Activated T-helper 17 cell treated with anti-CD3 and anti-CD28 coated beads, Interleukin-2, amount 50 U/mL, for 72 hours (primary cell): Measurements from ENCODE around the gene GRAMD1B. TPM values are rescaled to one million over a fixed set of nuclear protein-coding genes. Genes with fewer than 3 reads are reported as not detected.

Source experiments
- ATAC-seq: fragments of 150-1000 bp; cut with Tn5 transposase; replicated peaks from 2 replicates; pipeline ENCODE4 v1.10.0; 2021; ENCODE audit warnings: mild to moderate bottlenecking, moderate library complexity
- H3K27ac Mint-ChIP-seq: one replicate; pipeline ENCODE4 v1.8.0; 2022; ENCODE audit warnings: mixed read lengths
- H3K27me3 Mint-ChIP-seq: one replicate; pipeline ENCODE4 v1.8.0; 2022; ENCODE audit warnings: mixed read lengths
- H3K36me3 Mint-ChIP-seq: one replicate; pipeline ENCODE4 v1.8.0; 2022; ENCODE audit warnings: low read depth, mild to moderate bottlenecking, mixed read lengths
- H3K4me1 Mint-ChIP-seq: one replicate; pipeline ENCODE4 v1.8.0; 2022; ENCODE audit warnings: mixed read lengths
- H3K4me3 Mint-ChIP-seq: one replicate; pipeline ENCODE4 v1.8.0; 2022; ENCODE audit warnings: mild to moderate bottlenecking, mixed read lengths
- H3K9me3 Mint-ChIP-seq: one replicate; pipeline ENCODE4 v1.8.0; 2022; ENCODE audit warnings: mixed read lengths
- total RNA-seq, 2 donors: library from RNA; stranded (reverse); gene quantifications; one replicate each; pipeline ENCODE4 v1.2.3, GENCODE V29; 2022

The GRAMD1B gene
- total RNA-seq, 2 donors from 2014 or later, result 41.7 to 78.3 TPM

DNA sequence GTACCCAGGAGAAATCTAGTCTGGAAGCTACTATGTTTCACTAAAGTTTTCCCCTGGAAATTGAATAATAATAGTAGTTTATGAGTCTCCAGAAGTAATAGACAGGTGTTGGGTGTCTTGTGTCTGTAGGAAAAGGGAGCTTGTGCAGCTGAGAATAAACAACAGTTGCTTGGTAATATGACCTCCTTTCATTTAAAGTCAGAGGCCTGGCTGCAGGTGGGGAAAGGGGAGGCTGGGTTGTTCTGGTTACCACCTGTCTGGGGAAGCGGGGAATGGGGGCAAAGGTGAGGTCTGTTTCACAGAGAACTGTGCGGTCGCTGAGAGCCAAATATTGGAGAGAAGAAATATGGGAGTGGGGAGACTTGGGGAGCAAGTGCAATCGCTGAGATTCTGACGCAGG, 3.3 kb upstream of the GRAMD1B start:
- Mint-ChIP-seq H3K4me1 (peaks cover 7% of the 10 kb centered on the region), H3K9me3 (no peaks in the 10 kb centered on the region), H3K27ac (no peak overlapping the region), H3K27me3 (peaks cover 3% of the 10 kb centered on the region), H3K36me3 (peaks cover 2% of the 10 kb centered on the region), H3K4me3 (no peak overlapping the region)
- ATAC-seq, result no peak

DNA sequence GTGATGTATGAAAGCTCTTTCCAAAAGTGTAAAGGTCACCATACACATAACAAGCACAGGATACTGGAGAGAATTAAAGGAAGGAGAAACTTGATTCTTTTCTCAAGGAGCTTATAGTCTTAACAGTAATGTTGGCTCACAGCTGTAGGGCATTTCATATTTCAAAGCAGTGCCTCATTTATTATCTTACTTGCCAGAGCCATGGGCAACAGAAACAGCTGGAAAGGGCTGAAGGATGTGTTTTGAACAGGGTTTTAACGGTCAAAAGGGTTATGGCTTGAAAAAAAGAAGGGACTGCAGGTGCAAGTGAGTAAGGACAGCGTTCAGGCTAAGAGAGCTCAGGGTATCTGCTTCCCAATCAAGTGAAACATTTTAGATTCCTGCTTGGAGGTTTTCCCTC, 2.7 kb upstream of the GRAMD1B start:
- Mint-ChIP-seq H3K27ac (no peak overlapping the region), H3K4me3 (no peak overlapping the region), H3K9me3 (no peaks in the 10 kb centered on the region), H3K27me3 (peaks cover 3% of the 10 kb centered on the region), H3K4me1 (peaks cover 13% of the 10 kb centered on the region), H3K36me3 (peaks cover 8% of the 10 kb centered on the region)
- no peak for ATAC-seq

DNA sequence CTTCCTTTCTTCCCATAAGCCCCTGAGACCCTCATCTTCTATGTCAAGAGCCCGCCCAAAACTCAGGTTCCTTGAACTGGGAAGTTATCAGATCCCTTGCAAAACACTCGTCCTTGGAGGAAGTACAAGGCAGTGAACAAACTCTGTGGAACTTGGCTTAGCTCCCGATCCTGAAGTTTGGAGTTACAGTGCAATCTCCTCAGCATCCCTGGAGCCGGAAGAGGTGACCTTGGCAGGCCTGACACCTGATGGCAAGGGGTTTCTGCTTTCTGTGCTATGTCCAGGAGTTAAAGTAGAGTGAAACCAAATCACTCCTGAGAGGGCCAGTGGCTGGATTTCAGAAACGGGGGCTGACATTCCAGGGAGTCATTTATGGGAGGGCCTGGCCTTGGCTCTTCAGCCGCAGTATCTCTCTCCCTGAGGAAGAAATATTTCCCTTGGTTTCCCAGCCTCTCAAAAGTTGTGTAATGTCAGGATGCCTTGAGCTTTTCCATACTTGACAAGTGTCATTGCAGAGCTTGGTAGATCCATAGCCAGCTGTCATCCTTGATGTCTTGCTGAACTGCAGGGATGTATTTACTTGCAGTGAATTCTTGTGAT, 1.9 kb upstream of the GRAMD1B start:
- ATAC-seq, result no peak
- H3K36me3 Mint-ChIP-seq, result peaks cover 9% of the 10 kb centered on the region
- H3K9me3 Mint-ChIP-seq, result no peaks in the 10 kb centered on the region
- H3K4me3 Mint-ChIP-seq, result no peak overlapping the region
- H3K27ac Mint-ChIP-seq, result no peak overlapping the region
- H3K4me1 Mint-ChIP-seq, result peaks cover 17% of the 10 kb centered on the region
- peaks cover 3% of the 10 kb centered on the region for H3K27me3 Mint-ChIP-seq

DNA sequence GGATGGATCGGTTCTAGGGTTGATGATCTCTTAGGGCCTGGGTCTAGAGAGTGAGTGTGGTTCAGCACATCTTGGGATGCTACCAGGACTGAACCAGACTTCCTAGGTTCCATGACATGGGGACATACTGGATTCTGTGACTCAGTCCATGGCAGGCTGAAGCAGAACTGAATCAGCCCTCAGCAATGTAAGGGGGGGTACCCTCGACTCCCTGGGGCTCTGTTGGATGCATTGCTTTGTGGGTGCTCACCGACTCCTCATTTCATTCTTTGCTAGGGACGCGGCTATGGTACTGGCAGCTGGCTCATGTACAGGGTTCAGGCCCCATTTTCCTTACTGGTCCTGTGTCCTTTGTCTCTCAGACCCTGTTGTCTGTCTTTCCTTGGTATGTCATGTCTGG, 733 bp upstream of the GRAMD1B start:
- H3K27ac Mint-ChIP-seq, result no peak overlapping the region
- H3K36me3 Mint-ChIP-seq, result peaks cover 9% of the 10 kb centered on the region
- H3K27me3 Mint-ChIP-seq, result no peaks in the 10 kb centered on the region
- no peaks in the 10 kb centered on the region for H3K9me3 Mint-ChIP-seq
- no peak for ATAC-seq
- peaks cover 17% of the 10 kb centered on the region for H3K4me1 Mint-ChIP-seq
- H3K4me3 Mint-ChIP-seq, result peak overlapping the region; percentile 77

DNA sequence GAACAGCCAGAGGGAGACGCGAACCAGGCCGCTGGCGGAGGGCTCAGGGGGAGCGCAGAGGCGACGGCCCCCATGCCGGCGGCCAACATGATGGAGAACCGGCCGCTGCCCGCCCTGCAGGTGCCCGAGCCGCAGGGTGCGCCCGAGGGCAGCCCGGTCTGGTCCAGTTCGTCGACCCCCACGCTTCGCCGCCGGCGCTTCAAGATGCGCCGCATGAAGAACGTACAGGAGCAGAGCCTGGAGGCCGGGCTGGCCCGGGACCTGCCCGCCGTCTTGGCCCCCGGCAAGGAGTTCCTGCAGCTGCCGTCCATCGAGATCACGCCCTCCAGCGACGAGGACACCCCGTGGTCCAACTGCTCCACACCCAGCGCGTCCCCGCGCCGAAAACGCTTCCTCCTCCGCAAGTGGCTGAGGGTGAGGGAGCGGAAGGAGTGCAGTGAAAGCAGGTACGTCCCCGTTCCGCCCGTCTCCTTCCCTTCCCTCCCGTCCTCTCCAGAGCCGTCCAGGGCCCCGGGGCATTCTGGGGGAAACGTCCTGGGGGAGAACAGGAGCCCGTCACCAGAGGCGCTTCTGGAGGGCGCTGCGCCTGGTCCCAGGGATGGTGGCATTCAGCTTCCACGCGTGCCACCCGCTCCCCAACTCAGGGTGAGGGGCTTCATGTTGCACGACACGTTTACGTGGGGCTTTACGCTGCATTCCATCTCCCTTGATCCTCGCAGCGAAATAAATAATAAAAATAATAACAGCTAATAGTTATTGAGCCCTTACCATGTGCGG, 840 bp downstream of the GRAMD1B start:
- Mint-ChIP-seq H3K4me3 (peak overlapping the region; percentile 77), H3K36me3 (peaks cover 14% of the 10 kb centered on the region), H3K27me3 (no peaks in the 10 kb centered on the region), H3K27ac (peak overlapping the region; percentile 71), H3K9me3 (no peaks in the 10 kb centered on the region), H3K4me1 (peaks cover 17% of the 10 kb centered on the region)
- ATAC-seq, result peak; percentile 82

DNA sequence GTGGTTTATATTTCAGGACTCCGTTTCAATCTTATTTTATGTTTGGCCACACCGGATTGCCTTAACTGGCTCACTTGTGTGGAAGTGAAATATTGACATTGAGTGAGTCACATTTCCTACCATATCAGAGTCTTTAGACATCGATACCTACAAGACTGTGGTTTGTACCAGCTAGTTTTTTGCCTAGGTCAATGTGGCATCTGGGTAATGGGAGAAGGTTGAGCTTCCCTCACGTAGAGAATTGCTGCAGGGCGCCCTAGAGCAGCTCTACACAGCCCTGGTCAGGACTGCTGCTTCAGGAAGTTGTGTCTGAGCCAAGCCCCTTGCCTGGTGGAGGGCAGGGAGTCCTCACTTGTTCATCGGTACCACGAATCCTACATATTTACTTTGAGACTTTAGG, 1.6 kb downstream of the GRAMD1B start:
- Mint-ChIP-seq H3K27ac (peak overlapping the region; percentile 71), H3K36me3 (peaks cover 20% of the 10 kb centered on the region), H3K4me1 (peaks cover 22% of the 10 kb centered on the region), H3K27me3 (no peaks in the 10 kb centered on the region), H3K4me3 (peak overlapping the region; percentile 77), H3K9me3 (no peaks in the 10 kb centered on the region)
- peak; percentile 72 for ATAC-seq

DNA sequence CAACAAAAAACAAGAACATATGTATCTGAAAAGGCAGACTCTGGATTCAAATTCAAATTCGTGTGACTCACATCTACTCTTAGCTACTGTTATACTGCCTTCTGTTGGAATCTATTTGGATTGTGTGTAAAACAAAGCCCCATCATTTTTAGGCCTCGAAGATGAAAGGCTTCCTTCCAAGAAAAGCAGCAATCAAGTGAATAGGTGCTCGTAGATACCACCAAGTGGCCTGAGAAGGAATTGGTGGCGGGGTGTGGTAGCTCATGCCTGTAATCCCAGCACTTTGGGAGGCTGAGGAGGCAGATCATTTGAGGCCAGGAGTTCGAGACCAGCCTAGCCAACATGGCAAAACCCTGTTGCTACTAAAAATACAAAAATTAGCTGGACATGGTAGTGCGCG, 4.2 kb downstream of the GRAMD1B start:
- no peak for ATAC-seq
- Mint-ChIP-seq H3K36me3 (peaks cover 30% of the 10 kb centered on the region), H3K9me3 (no peaks in the 10 kb centered on the region), H3K4me1 (peaks cover 45% of the 10 kb centered on the region), H3K27ac (no peak overlapping the region), H3K27me3 (no peaks in the 10 kb centered on the region), H3K4me3 (peak overlapping the region; percentile 37)

DNA sequence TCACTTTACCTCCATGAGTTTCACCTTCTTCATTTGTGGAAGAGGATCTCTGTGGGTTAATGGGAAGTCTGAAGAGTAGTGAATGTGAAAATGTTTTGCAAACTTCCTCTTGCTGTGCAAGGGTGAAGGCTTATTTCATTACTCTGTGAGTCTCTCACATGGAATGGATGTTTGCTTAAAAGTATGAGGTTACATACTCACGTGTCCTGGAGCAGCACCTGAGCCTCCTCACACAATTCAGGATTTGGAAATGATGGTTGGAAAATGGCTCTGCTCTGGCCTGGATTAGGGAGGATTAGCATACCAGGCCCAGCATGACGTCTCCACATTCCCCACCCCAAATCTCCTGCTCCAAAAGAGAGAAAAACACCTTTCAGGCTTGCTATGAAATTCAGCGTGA, 4.8 kb downstream of the GRAMD1B start:
- Mint-ChIP-seq H3K36me3 (peaks cover 30% of the 10 kb centered on the region), H3K27me3 (no peaks in the 10 kb centered on the region), H3K4me1 (peaks cover 39% of the 10 kb centered on the region), H3K4me3 (no peak overlapping the region), H3K27ac (peak overlapping the region; percentile 31), H3K9me3 (no peaks in the 10 kb centered on the region)
- ATAC-seq, result no peak

DNA sequence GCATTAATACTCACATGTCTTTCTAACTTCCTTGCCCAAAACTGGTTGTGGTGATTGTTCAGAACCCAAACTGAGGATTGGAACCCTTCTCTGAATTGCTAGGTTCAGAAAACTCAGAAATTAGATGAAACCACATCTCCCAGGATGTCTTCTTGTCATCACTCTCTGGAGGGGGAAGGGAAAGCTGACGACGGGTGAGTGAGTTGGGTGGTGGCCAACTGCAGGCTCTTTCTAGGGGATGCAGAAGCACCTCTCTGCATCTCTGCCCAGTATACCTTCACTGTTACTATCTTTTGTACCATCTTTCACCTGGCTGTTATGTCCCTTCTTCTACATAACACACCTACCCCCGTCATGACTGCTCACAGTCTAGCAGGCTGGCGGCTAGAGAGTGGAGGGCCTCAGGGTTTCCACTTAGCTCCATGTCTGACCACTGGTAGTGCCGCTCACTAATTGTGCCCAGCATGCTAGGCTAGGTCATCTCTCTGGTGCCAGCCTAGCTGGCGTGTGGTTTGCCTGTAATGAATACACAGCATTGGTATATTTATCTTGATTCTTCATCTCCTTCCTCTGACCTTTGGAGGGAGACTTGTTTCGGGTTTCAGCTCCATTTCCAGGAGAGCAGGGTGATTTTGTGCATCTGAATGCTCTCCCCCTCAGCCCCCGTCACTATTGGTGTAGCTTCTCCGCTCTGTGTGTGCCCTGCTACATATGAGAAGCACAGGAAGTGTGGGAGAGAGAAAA, 7.3 kb downstream of the GRAMD1B start:
- Mint-ChIP-seq H3K4me1 (peaks cover 37% of the 10 kb centered on the region), H3K36me3 (peaks cover 22% of the 10 kb centered on the region), H3K27ac (peak overlapping the region; percentile 73), H3K9me3 (no peaks in the 10 kb centered on the region), H3K4me3 (peak overlapping the region; percentile 62), H3K27me3 (no peaks in the 10 kb centered on the region)
- ATAC-seq, result peak; percentile 66

DNA sequence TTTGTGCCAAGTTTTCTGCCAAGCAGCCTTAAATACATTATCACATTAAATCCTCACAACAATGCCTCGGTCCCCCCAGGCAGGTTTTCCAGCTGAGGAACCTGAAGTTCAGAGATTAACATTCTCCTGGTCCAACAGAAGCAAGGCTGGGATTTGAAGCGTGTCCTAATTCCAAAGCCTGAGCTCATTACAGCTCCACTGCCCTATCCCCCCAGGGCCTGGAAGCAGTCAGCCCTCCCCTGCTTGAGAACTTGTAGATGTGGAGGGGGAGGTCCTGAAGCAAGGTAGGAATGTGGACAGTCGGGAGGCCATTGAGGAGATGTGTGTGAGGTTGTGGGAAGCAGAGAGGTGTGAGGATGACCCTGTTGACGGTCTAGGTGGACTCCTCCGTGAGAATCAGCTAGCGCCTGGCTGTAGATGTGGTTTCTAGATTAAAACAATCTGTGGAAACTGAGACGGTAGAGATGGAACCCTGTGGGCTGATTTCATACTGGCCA, 8.1 kb downstream of the GRAMD1B start:
- H3K4me1 Mint-ChIP-seq, result peaks cover 32% of the 10 kb centered on the region
- peak overlapping the region; percentile 73 for H3K27ac Mint-ChIP-seq
- peaks cover 21% of the 10 kb centered on the region for H3K36me3 Mint-ChIP-seq
- no peaks in the 10 kb centered on the region for H3K9me3 Mint-ChIP-seq
- ATAC-seq, result peak; percentile 50
- H3K4me3 Mint-ChIP-seq, result peak overlapping the region; percentile 62
- no peaks in the 10 kb centered on the region for H3K27me3 Mint-ChIP-seq

DNA sequence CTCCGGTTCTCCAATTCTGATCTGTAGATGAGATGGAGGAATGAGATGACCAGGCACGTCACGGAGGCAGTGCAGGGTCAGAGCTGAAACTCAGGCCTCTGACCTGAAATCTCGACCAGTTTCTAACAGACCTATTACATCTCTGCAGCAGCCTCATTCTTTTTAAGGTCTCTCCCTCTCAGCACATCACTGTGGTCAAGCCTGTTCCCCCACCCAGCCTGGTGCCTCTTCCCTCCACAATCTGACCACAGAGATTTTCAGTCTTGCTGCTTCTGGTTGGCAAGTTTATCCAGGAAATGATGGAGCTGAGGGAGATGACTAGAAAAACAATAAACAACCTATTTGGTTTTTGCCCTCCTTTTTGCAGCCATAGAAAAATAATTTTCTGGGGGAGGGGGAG, 9.5 kb downstream of the GRAMD1B start:
- peak; percentile 46 for ATAC-seq
- H3K4me3 Mint-ChIP-seq, result peak overlapping the region; percentile 62

DNA sequence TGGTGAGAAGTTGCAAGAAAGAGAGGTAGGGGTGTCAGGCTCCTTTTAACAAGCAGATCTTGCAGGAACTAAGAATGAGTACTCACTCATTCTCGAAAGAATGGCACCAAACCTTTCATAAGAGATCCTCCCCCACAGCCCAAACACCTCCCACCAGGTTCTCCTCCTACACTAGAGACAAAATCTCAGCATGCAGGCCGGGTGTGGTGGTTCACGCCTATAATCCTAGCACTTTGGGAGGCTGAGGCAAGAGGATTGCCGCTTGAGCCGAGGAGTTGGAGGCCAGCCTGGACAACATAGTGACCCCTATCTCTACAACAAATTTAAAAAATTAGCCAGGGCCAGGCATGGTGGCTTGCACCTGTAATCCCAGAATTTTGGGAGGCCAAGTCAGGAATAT, 11.1 kb downstream of the GRAMD1B start:
- Mint-ChIP-seq H3K27ac (peak overlapping the region; percentile 11), H3K4me1 (peaks cover 35% of the 10 kb centered on the region), H3K27me3 (no peaks in the 10 kb centered on the region), H3K36me3 (peaks cover 21% of the 10 kb centered on the region), H3K4me3 (peak overlapping the region; percentile 25), H3K9me3 (no peaks in the 10 kb centered on the region)
- ATAC-seq, result no peak

More for the DNA sequence above, 9.5 kb downstream of the GRAMD1B start:
- Mint-ChIP-seq H3K27ac (peak overlapping the region; percentile 73), H3K27me3 (no peaks in the 10 kb centered on the region), H3K4me1 (peaks cover 33% of the 10 kb centered on the region), H3K9me3 (no peaks in the 10 kb centered on the region), H3K36me3 (peaks cover 21% of the 10 kb centered on the region)

DNA sequence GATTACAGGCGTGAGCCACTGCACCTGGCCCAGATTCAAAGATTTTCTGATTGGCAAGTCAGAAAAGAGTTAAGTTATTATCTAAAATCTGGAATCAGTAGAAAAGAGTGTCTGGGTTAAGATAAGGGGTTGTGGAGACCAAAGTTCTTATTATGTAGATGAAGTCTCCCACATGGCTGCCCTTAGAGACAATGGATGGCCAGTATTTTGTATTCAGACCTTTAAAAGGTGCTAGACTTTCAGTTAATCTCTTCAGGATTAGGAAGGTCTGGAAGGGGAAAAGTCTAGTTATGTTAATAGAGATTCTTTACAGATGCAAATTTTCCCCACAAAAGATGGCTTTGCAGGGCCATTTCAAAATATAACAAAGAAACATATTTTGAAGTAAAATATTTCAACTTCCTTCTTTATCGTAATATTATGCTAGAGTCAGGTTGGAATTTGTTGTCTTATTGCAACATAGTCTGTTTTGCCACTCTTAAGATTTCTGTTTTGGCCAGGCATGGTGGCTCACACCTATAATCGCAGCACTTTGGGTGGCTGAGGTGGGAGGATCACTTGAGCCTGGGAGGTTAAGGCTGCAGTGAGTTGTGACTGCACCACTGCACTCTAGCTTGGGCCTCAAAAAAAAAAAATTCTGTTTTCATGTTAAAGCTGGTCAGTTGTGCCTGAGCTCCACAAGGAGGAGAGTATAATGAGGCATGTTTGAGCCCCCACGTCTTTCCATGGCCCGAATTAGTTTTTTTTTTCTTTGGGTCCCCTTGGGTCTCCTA, 14.0 kb downstream of the GRAMD1B start:
- H3K9me3 Mint-ChIP-seq, result no peaks in the 10 kb centered on the region
- H3K36me3 Mint-ChIP-seq, result peaks cover 13% of the 10 kb centered on the region
- H3K27ac Mint-ChIP-seq, result no peak overlapping the region
- no peak for ATAC-seq
- peaks cover 18% of the 10 kb centered on the region for H3K4me1 Mint-ChIP-seq
- no peak overlapping the region for H3K4me3 Mint-ChIP-seq
- H3K27me3 Mint-ChIP-seq, result no peaks in the 10 kb centered on the region

DNA sequence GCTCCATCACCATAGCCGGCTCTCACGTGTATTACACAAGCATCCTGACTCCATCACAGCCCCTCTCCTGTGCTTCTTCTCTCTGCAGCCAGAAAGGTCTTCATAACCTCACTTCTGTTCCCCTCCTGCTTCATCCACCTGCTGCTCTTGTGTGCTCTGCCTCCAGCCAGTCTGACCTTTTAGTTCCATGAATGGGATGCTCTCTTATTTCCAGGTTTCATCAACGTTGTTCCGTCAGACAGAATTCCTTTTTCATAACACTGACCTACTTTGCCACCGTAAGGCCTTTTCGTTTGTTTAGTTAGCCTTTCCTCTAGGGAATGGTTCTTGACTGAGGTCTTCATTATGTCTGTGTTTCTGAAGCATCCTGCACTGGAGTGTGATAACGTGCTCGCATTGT, 18.8 kb downstream of the GRAMD1B start:
- peaks cover 13% of the 10 kb centered on the region for H3K36me3 Mint-ChIP-seq
- H3K4me1 Mint-ChIP-seq, result peaks cover 40% of the 10 kb centered on the region
- ATAC-seq, result no peak
- H3K4me3 Mint-ChIP-seq, result no peak overlapping the region
- H3K27me3 Mint-ChIP-seq, result no peaks in the 10 kb centered on the region
- H3K27ac Mint-ChIP-seq, result peak overlapping the region; percentile 4
- no peaks in the 10 kb centered on the region for H3K9me3 Mint-ChIP-seq
